GM19239 (cell line): ENCODE measurements around the gene ZNF165.
A peak's percentile ranks its signal among the peaks of the same experiment; 100 is the strongest.
"Not testable (repeated sequence)": the region's sequence is repeated elsewhere in the genome, so short reads cannot be mapped to it uniquely, and the experiment has no call there.

Source experiments
- DNase-seq: peaks from one replicate; pipeline ENCODE4 v3.0.0; 2011; ENCODE audit warnings: low spot score; ENCODE audit not compliant: insufficient read length
- FAIRE-seq: peaks from 2 replicates; lab custom pipeline; 2011; peaks lifted over from hg19 to GRCh38; lab: Jason Lieb, UNC

ZNF165 gene

GRCh38 chr6:28118217-28118616 lies 37.8 kb downstream of the ZNF165 start:
- DNase-seq (no peak), FAIRE-seq (no peak)

DNA sequence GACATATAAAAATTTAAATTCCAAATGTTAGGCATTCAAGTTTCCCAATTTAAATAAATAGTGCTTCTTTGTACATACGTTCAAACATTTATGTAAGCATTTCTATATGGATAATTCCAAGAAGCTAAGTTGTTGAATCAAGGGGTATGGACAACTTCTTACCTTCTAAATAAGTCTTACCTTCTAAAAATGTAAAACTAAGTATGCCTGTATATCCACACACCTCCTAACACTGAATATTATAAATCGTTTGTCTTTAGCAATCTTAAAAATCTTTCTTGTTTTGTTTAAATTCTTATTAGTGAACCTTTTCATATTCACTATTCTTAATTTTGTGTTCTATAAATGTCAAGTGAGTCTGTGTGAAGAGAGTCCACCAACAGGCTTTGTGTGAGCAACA lies 41.5 kb downstream of the ZNF165 start:
- FAIRE-seq (no peak), DNase-seq (no peak)

GRCh38 chr6:28122283-28122682 lies 41.9 kb downstream of the ZNF165 start:
- not testable (repeated sequence) for DNase-seq, FAIRE-seq

- FAIRE-seq: peak; percentile 97
- DNase-seq: peak; percentile 62
Measured at GRCh38 chr6:28124350-28124970, 44.1 kb downstream of the ZNF165 start, which contains the start of gene ZSCAN16. ZSCAN16 (plus strand) TSS chr6:28124609; CDS start chr6:28125444, 835 bp downstream.

- FAIRE-seq (peak; percentile 68), DNase-seq (no peak)
Measured at GRCh38 chr6:28124971-28125353, 44.6 kb downstream of the ZNF165 start.

DNA sequence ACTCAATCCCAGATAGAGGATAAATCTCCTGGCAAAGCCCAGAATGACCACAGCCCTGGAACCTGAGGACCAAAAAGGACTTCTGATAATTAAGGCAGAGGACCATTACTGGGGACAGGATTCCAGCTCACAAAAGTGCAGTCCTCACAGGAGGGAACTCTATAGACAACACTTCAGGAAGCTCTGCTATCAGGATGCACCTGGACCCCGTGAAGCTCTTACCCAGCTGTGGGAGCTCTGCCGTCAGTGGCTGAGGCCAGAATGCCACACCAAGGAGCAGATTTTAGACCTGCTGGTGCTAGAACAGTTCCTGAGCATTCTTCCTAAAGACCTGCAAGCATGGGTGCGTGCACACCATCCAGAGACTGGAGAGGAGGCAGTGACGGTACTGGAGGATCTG lies 45.0 kb downstream of the ZNF165 start:
- DNase-seq (no peak), FAIRE-seq (no peak)

GRCh38 chr6:28134015-28134414 lies 53.6 kb downstream of the ZNF165 start:
- DNase-seq (no peak), FAIRE-seq (no peak)

GRCh38 chr6:28134716-28135115 lies 54.3 kb downstream of the ZNF165 start:
- FAIRE-seq: no peak

DNA sequence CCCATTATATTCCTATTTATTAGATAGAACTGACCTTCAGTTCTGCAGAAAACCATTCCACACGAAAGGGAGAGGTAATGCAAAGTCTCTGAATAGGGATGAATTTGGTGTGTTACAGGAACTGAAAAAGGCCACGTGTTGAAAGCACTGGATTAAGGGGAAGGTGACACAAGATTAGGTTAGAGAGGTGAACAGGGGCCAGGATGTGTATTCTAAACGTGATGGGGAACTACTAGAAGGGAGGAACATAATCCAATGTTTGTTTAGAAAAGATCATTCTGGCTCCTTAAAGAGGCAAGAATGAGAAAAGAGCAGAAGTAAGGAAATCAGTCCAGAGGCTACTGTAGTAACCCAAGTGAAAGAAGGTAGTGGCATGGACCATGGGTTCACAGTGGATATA lies 55.0 kb downstream of the ZNF165 start:
- DNase-seq (no peak), FAIRE-seq (peak; percentile 44)

More at GRCh38 chr6:28134716-28135115, 54.3 kb downstream of the ZNF165 start:
- DNase-seq: no peak

DNA sequence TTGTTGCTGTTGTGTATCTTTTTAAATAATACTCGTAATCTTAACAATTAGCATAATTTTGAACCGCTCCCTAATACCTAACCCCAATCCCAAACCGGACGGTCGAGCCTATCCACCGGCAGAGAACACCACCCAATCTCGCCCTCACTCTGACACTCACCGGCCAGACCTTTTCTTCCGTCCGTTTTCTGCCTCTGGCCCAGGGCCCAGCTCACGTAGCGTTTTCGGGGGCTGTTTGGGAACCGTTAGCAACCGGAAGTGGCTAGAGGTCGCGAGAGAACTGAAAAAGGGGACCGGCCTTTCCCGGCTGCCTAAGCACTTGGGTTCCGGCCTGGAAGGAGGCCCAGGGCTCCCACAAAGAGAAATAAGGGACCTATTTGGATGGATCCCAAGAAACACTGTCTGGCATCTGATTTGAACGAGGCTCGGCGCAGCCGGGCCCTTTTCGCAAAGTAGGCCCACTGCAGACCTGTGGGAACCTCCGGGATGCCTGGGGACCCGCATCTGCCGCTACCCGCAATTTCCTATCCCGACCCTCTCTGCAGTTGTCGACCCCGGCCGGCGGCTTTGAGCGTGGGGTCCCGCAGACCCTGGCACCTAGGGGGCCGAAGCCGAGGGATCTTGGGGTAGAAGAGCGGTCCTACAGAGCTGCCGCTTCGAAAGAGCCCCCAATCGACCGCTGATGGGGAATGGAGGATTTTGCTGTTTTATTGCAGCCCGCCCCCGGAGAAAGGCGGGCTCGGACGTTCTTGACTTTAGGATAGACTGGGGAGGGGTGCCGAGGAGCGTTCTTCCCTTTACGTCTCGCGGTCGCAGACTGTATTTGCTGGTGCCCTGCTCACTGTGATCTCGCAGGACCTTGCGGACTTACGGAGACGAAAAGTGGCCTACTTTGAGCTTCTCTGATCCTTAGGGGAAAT lies 56.5 kb downstream of the ZNF165 start:
- no peak for DNase-seq
- FAIRE-seq: peak; percentile 98

GRCh38 chr6:28137505-28137981 lies 57.2 kb downstream of the ZNF165 start:
- FAIRE-seq (peak; percentile 74), DNase-seq (no peak)
